H1 (cell line): ENCODE data around the gene ARG2. TPM values are rescaled to one million over a fixed set of nuclear protein-coding genes. Genes with fewer than 3 reads are reported as not detected.
A peak's percentile ranks its signal among the peaks of the same experiment; 100 is the strongest.

Experiments
- CTCF ChIA-PET: fragments of 300-600 bp; sonication (Branson Sonifier 250); formaldehyde crosslinking; loops from one replicate; lab custom pipeline; 2021; ENCODE audit not compliant: partially characterized antibody; lab: Charles Lee
- POLR2A ChIA-PET: fragments of 300-600 bp; sonication (Branson Sonifier 250); formaldehyde crosslinking; loops from one replicate; lab custom pipeline; 2021; ENCODE audit warnings: inconsistent platforms; ENCODE audit not compliant: partially characterized antibody; lab: Charles Lee
- DNase-seq, 2 experiments: peaks; one replicate each; pipeline versions ENCODE4 v3.0.0 to v3.0.0-alpha.2; 2010 to 2022; ENCODE audit warnings: low spot score in 2 of 2, low read depth in 1 of 2, mixed read lengths in 1 of 2
- FAIRE-seq: peaks from 2 replicates; lab custom pipeline; 2011; peaks lifted over from hg19 to GRCh38; lab: Jason Lieb, UNC
- H2AFZ ChIP-seq: 2 replicates; pipeline ENCODE4 v1.8.1; 2012; ENCODE audit warnings: low read length, inconsistent platforms
- H2AK5ac ChIP-seq: 2 replicates; pipeline ENCODE4 v1.6.1; 2013; ENCODE audit warnings: low read depth, low read length
- H2BK120ac ChIP-seq: replicated peaks from 2 replicates; pipeline ENCODE3; 2013; ENCODE audit warnings: low read depth, low read length, inconsistent platforms
- H2BK12ac ChIP-seq: 2 replicates; pipeline ENCODE4 v1.6.1; 2013; ENCODE audit warnings: low read depth, low read length
- H2BK15ac ChIP-seq: 2 replicates; pipeline ENCODE4 v1.6.1; 2013; ENCODE audit warnings: low read length
- H2BK20ac ChIP-seq: 2 replicates; pipeline ENCODE4 v1.6.1; 2013; ENCODE audit warnings: low read length
- H2BK5ac ChIP-seq: 2 replicates; pipeline ENCODE4 v1.6.1; 2013; ENCODE audit warnings: low read depth, low read length
- H3K14ac ChIP-seq: 2 replicates; pipeline ENCODE4 v1.6.1; 2013; ENCODE audit warnings: inconsistent platforms; ENCODE audit not compliant: insufficient read length
- H3K18ac ChIP-seq: 2 replicates; pipeline ENCODE4 v1.6.1; 2013; ENCODE audit warnings: low read length; ENCODE audit errors: extremely low read depth
- H3K23ac ChIP-seq: 2 replicates; pipeline ENCODE4 v1.6.1; 2013; ENCODE audit warnings: inconsistent platforms; ENCODE audit not compliant: insufficient read length
- H3K23me2 ChIP-seq: 2 replicates; pipeline ENCODE4 v1.6.1; 2013; ENCODE audit warnings: low read depth, low read length
- H3K27ac ChIP-seq: 2 replicates; pipeline ENCODE4 v1.6.1; 2011; ENCODE audit warnings: low read depth, low read length, inconsistent platforms
- H3K27me3 ChIP-seq, 4 experiments: replicated peaks in 1 of 4; 1 replicate in 1 of 4; 2 replicates in 3 of 4; pipeline versions ENCODE4 v1.6.1 to v1.8.1; 2011 to 2013; ENCODE audit warnings: low read length in 3 of 4, mild to moderate bottlenecking in 3 of 4, inconsistent platforms in 2 of 4, mixed read lengths in 2 of 4, moderate library complexity in 1 of 4; ENCODE audit not compliant: control insufficient read depth in 3 of 4, insufficient read depth in 3 of 4; ENCODE audit errors: extremely low read depth in 1 of 4
- H3K36me3 ChIP-seq, 4 experiments: 2 replicates each; pipeline versions ENCODE4 v1.6.1 to v1.8.1; 2011 to 2013; ENCODE audit warnings: mild to moderate bottlenecking in 4 of 4, low read length in 3 of 4, moderate library complexity in 2 of 4, control low read depth in 1 of 4, inconsistent platforms in 1 of 4; ENCODE audit not compliant: insufficient read depth in 4 of 4, control insufficient read depth in 2 of 4
- H3K4ac ChIP-seq: replicated peaks from 2 replicates; pipeline ENCODE3; 2013; ENCODE audit warnings: low read length, low read depth, mixed read lengths, inconsistent platforms; ENCODE audit not compliant: insufficient read length
- H3K4me1 ChIP-seq, 4 experiments: replicated peaks in 1 of 4; 1 replicate in 1 of 4; 2 replicates in 3 of 4; pipeline versions ENCODE4 v1.6.1 to v1.8.1; 2011 to 2013; ENCODE audit warnings: low read length in 3 of 4, inconsistent platforms in 2 of 4, mixed read lengths in 1 of 4; ENCODE audit not compliant: insufficient read depth in 4 of 4, control insufficient read depth in 3 of 4
- H3K4me2 ChIP-seq, 2 experiments: 2 replicates each; pipeline versions ENCODE4 v1.6.1 to v1.8.1; 2011 to 2013; ENCODE audit warnings: low read depth in 2 of 2, low read length in 2 of 2, control low read depth in 1 of 2, inconsistent platforms in 1 of 2, mild to moderate bottlenecking in 1 of 2; ENCODE audit not compliant: insufficient read depth in 1 of 2
- H3K4me3 ChIP-seq, 4 experiments: fragments of 200-600, 300-600 bp in 1 of 4; sonication (generic), shearing (Covaris generic), sonication (Bioruptor Twin) in 1 of 4; 2 replicates each; pipeline versions ENCODE4 v1.5.1 to v1.8.1; 2011 to 2016; ENCODE audit warnings: low read length in 4 of 4, low read depth in 3 of 4, control low read depth in 2 of 4, inconsistent platforms in 2 of 4, mild to moderate bottlenecking in 2 of 4, mixed read lengths in 1 of 4, moderate library complexity in 1 of 4; ENCODE audit not compliant: insufficient read depth in 2 of 4; ENCODE audit errors: extremely low read depth in 1 of 4
- H3K56ac ChIP-seq: replicated peaks from 2 replicates; pipeline ENCODE3; 2013; ENCODE audit warnings: low read depth, mild to moderate bottlenecking, mixed read lengths, low read length, inconsistent platforms; ENCODE audit not compliant: insufficient read length
- H3K79me1 ChIP-seq: 2 replicates; pipeline ENCODE4 v1.6.1; 2013; ENCODE audit warnings: low read depth, low read length, control low read depth
- H3K79me2 ChIP-seq, 2 experiments: 2 replicates each; pipeline versions ENCODE4 v1.6.1 to v1.8.1; 2012 to 2013; ENCODE audit warnings: low read length in 2 of 2, mild to moderate bottlenecking in 2 of 2, inconsistent platforms in 1 of 2; ENCODE audit not compliant: insufficient read depth in 2 of 2, control insufficient read depth in 1 of 2
- H3K9ac ChIP-seq, 4 experiments: replicated peaks in 1 of 4; 1 replicate in 1 of 4; 2 replicates in 3 of 4; pipeline versions ENCODE4 v1.6.1 to v1.8.1; 2011 to 2013; ENCODE audit warnings: low read depth in 3 of 4, low read length in 3 of 4, control low read depth in 2 of 4, mild to moderate bottlenecking in 2 of 4, moderate library complexity in 2 of 4, inconsistent platforms in 1 of 4; ENCODE audit errors: extremely low read depth in 1 of 4
- H3K9me3 ChIP-seq, 2 experiments: 2 replicates each; pipeline versions ENCODE4 v1.6.1 to v1.8.1; 2012 to 2013; ENCODE audit warnings: mild to moderate bottlenecking in 2 of 2, moderate library complexity in 2 of 2, control low read depth in 1 of 2, inconsistent platforms in 1 of 2, low read depth in 1 of 2, low read length in 1 of 2, mixed read lengths in 1 of 2; ENCODE audit not compliant: insufficient read depth in 2 of 2
- H4K20me1 ChIP-seq, 2 experiments: replicated peaks in 1 of 2; 2 replicates each; pipeline versions ENCODE3 to v1.8.1; 2011 to 2013; ENCODE audit warnings: inconsistent platforms in 2 of 2, low read length in 2 of 2, mild to moderate bottlenecking in 1 of 2; ENCODE audit not compliant: insufficient read depth in 2 of 2, control insufficient read depth in 1 of 2
- H4K5ac ChIP-seq: 2 replicates; pipeline ENCODE4 v1.6.1; 2013; ENCODE audit warnings: low read length, low read depth, mixed read lengths, inconsistent platforms; ENCODE audit not compliant: insufficient read length
- H4K8ac ChIP-seq: 2 replicates; pipeline ENCODE4 v1.8.0; 2013; ENCODE audit warnings: mild to moderate bottlenecking, moderate library complexity, low read length, inconsistent platforms; ENCODE audit not compliant: insufficient read depth; ENCODE audit errors: extremely low read depth
- H4K91ac ChIP-seq: replicated peaks from 2 replicates; pipeline ENCODE3; 2013; ENCODE audit warnings: low read length, mixed read lengths, inconsistent platforms; ENCODE audit not compliant: insufficient read length
- ATF3 ChIP-seq: IDR thresholded peaks from 2 replicates; pipeline ENCODE4 v1.6.1; 2011; ENCODE audit warnings: low read depth, mild to moderate bottlenecking, low read length; ENCODE audit not compliant: insufficient read depth
- HDAC2 ChIP-seq, 2 experiments: fragments of 300-600 bp in 1 of 2; sonication (generic) in 1 of 2; IDR thresholded peaks; 2 replicates each; pipeline ENCODE4 v1.6.1; 2011 to 2012; ENCODE audit warnings: low read depth in 2 of 2, low read length in 2 of 2, mild to moderate bottlenecking in 2 of 2, moderate library complexity in 2 of 2, borderline replicate concordance in 1 of 2, inconsistent platforms in 1 of 2
- MAX ChIP-seq: IDR thresholded peaks from 2 replicates; pipeline ENCODE4 v1.6.1; 2012; ENCODE audit warnings: inconsistent platforms
- RAD21 ChIP-seq, 2 experiments: IDR thresholded peaks in 1 of 2; conservative IDR thresholded peaks in 1 of 2; 2 replicates each; pipeline ENCODE4 v1.6.1; 2011; ENCODE audit warnings: low read depth in 2 of 2, low read length in 2 of 2, improper control_type of control experiment in 1 of 2, inconsistent platforms in 1 of 2, mild to moderate bottlenecking in 1 of 2, moderate library complexity in 1 of 2
- RFX5 ChIP-seq: IDR thresholded peaks from 2 replicates; pipeline ENCODE4 v1.6.1; 2011; ENCODE audit warnings: low read depth, low read length, improper control_type of control experiment, borderline replicate concordance
- SIN3A ChIP-seq, 2 experiments: IDR thresholded peaks in 1 of 2; conservative IDR thresholded peaks in 1 of 2; 2 replicates each; pipeline ENCODE4 v1.6.1; 2011 to 2012; ENCODE audit warnings: low read length in 2 of 2, improper control_type of control experiment in 1 of 2, low read depth in 1 of 2, mild to moderate bottlenecking in 1 of 2
- SP1 ChIP-seq: IDR thresholded peaks from 2 replicates; pipeline ENCODE4 v1.6.1; 2011; ENCODE audit warnings: low read depth, low read length
- TAF1 ChIP-seq: IDR thresholded peaks from 2 replicates; pipeline ENCODE4 v1.6.1; 2011; ENCODE audit warnings: mild to moderate bottlenecking, low read depth, low read length
- TAF7 ChIP-seq: optimal IDR thresholded peaks from 2 replicates; pipeline ENCODE3; 2011; ENCODE audit warnings: low read depth, mild to moderate bottlenecking, inconsistent platforms, low read length, moderate library complexity, borderline replicate concordance
- WGBS, 2 experiments: shearing (Covaris generic) in 1 of 2; methylation state at CpG; one replicate each; pipeline versions ENCODE4 v1.1.6 to v1.1.7; 2013 to 2015; ENCODE audit warnings: low lambda C conversion rate in 2 of 2, mixed read lengths in 2 of 2, inconsistent platforms in 1 of 2, low coverage in 1 of 2, missing lambda C conversion rate in 1 of 2; ENCODE audit not compliant: insufficient replicate concordance in 2 of 2, insufficient coverage in 1 of 2, insufficient read length in 1 of 2; ENCODE audit errors: extremely low coverage in 1 of 2, missing lambda C conversion rate in 1 of 2; 5-methylcytosine and 5-hydroxymethylcytosine counted together
- polyA plus RNA-seq, 7 experiments: library from polyadenylated mRNA; depleted of rRNA in 3 of 7; stranded (reverse) in 5 of 7; unstranded in 2 of 7; fragments of >200 nt in 5 of 7; fragments of 200-250 nt in 2 of 7; gene quantifications; 1 replicate in 5 of 7; 2 replicates in 1 of 7; 4 replicates in 1 of 7; pipeline versions ENCODE4 v1.2.1 to v1.2.3, GENCODE V29; 2011 to 2013; ENCODE audit warnings: missing spikeins in 2 of 7, mixed read lengths in 2 of 7
- total RNA-seq: library from RNA; stranded (reverse); fragmentation: NEBNext Ultra II Directional; extraction: Animal tissue kit (Norgen Biotek cat#: 25700); gene quantifications from 2 replicates; pipeline ENCODE4 v1.2.1, GENCODE V29; 2021

ARG2 gene
- total and polyA plus RNA-seq, 2 of the 8 experiments (the other 6 are each of a cell fraction or from before 2014, with no cell fraction given) = 49.9 to 59.1 TPM

GRCh38 chr14:67694791-67695393 is 75.2 kb downstream of the ARG2 start:
- peak overlapping the region; percentile 49 for H2BK5ac ChIP-seq
- H2AK5ac ChIP-seq = no peak overlapping the region
- peaks cover 0 to 2% (median 0%) of the 10 kb centered on the region in 4 experiments; a peak in 2 of 7 replicates for H3K27me3 ChIP-seq
- H3K36me3 ChIP-seq = peaks cover 23 to 34% (median 31%) of the 10 kb centered on the region in 4 experiments
- WGBS, 2 experiments = 2% methylated on average over 21 of the region's 21 CpGs; no CpG with 5 or more reads in 1 of the 2 experiments
- peak overlapping the region; percentile 85 for H3K56ac ChIP-seq
- no peak overlapping the region for H3K14ac ChIP-seq
- H3K23ac ChIP-seq = no peak overlapping the region
- peak overlapping the region; percentile 73 for H3K27ac ChIP-seq
- POLR2A ChIA-PET = interaction anchor here (0.9 to 3.0 kb wide), 20 partner anchors 9 to 259 kb away, joined by 3 to 21 read pairs (median 6); partner anchors contain the start of genes ARG2, PIGH, VTI1B and ZFYVE26
- peaks cover 10 to 54% of the 10 kb centered on the region in 2 experiments for H3K79me2 ChIP-seq
- H3K9ac ChIP-seq = peak overlapping the region; percentile 77 to 81 (median 80)
- peaks cover 3 to 5% (median 4%) of the 10 kb centered on the region in 4 experiments; a peak in 4 of 7 replicates for H3K4me1 ChIP-seq
- peak overlapping the region; percentile 76 to 97 (median 87) for H3K4me3 ChIP-seq
- peak overlapping the region; percentile 20 for H4K91ac ChIP-seq
- no peak overlapping the region for H2BK120ac ChIP-seq
- DNase-seq (peak; percentile 62 to 67), FAIRE-seq (peak; percentile 48)
- H2BK12ac ChIP-seq = no peak overlapping the region
- CTCF ChIA-PET = interaction anchor here (1.2 to 3.1 kb wide), 5 partner anchors 9 to 181 kb away, joined by 3 to 26 read pairs (median 4); no protein-coding TSS in a partner anchor
- H3K79me1 ChIP-seq = peaks cover 8% of the 10 kb centered on the region; the same call in 1 of the 2 replicates
- H2BK15ac ChIP-seq = no peak overlapping the region
- peak overlapping the region; percentile 58 for H4K5ac ChIP-seq
- no peak overlapping the region for H2AFZ ChIP-seq
- H2BK20ac ChIP-seq = no peak overlapping the region
- H4K20me1 ChIP-seq = peaks cover 5 to 10% of the 10 kb centered on the region in 2 experiments
- H3K4ac ChIP-seq = peak overlapping the region; percentile 28
- H3K18ac ChIP-seq = peak overlapping the region; percentile 41; the same call in 1 of the 2 replicates
- peak overlapping the region; percentile 64 to 85 for H3K4me2 ChIP-seq
- H3K23me2 ChIP-seq = 0 out of 2 replicates have a peak, but pooled peaks cover 2% of the 10 kb centered on the region
- H4K8ac ChIP-seq = peak overlapping the region; percentile 81
- H3K9me3 ChIP-seq = no peaks in the 10 kb centered on the region
- peak; percentile 38 for TF ChIP-seq TAF7
- TF ChIP-seq SIN3A (conservative IDR thresholded peaks at IDR 0.05 in 1 of 2, IDR thresholded peaks at IDR 0.05 in 1 of 2; ENCODE audit: low read depth in 1 of 2, low read length in 2 of 2) = peak; percentile 49 to 63; a peak in 1 of 4 replicates
- TF ChIP-seq RFX5 = no peak
- no peak for TF ChIP-seq SP1
- no peak for TF ChIP-seq RAD21 (IDR thresholded peaks at IDR 0.05 in 1 of 2, conservative IDR thresholded peaks at IDR 0.05 in 1 of 2; ENCODE audit: low read depth in 2 of 2, low read length in 2 of 2)
- TF ChIP-seq ATF3 = no peak
- no peak; a peak in 1 of 4 replicates for TF ChIP-seq HDAC2 (IDR thresholded peaks at IDR 0.05; ENCODE audit: borderline replicate concordance in 1 of 2, low read depth in 2 of 2, low read length in 2 of 2)
- TF ChIP-seq MAX = peak; percentile 50; the same call in 1 of the 2 replicates
- peak; percentile 65 for TF ChIP-seq TAF1
